ENCODE data around the gene NRXN3.

NRXN3 gene

DNA sequence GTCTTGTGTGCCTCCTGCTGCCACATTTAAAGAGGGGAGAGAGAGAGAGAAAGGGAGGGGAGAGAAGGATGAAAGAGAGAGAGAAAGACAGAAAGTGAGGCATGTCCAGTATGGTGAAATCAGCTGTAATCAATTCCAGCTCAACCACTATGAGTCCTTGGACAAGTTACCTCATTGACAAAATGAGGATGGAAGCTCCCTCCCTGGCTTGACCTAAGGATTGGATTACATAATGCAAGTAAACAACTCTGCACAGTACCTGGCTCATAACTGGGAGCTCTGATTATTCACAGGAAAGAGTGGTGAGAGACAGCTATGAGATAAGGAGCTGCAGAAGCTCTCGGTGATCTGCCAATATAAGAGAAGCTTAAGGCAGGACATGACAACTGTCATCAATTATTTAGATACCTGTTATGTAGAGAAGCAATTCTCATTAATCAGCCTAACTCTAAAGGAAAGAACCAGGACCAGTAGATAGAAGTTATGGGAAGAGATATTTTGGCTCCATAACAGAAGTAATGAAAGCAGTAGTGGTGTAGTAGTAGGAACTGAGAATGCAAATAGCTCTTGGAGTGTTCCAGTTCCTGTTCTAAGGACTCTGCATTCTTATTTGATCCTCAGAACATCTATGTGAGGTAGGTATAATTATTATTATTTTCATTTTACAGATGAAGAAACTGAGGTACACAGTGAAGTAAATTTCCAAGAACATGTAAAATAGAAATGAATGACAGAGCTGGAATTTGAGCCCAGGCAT lies 1249.6 kb downstream of the NRXN3 start:
- DNase-seq (ENCODE audit: low read depth): no peak

DNA sequence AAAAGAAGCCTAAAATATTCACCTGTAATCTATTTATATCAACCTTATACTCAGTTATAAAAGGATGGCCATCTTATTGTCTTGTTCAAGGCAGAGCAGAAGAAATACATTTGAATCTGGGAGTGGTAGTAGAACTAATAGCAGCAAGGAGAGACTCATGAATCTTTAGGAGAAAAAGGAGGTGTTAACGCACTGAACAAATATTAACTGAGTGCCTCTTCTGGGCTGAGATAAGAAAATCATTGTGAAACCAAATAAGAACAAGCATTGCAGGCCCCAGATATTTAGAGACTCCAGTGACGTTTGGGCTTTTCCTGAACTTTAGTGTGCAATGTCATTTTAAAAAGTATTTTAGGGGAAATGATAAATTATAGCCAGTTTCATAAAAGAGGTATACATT lies 1250.6 kb downstream of the NRXN3 start:
- no peak for DNase-seq (ENCODE audit: low read depth)

DNA sequence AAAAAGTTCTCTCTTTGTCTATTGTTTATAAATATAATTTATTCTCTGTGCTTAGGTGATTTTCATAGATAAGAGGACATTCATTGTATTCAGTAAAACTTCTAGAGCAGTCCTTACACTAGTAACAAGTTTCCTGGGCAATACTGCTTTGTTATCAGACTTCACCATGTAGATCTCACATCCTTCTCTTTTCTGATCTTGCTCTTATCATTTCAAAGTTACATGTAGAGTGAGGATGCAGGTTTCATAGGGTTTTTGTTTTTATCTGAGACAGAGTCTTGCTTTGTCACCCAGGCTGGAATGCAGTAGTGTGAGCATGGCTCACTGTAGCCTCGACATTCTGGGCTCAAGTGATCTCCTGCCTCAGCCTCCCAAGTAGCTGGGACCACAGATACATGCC lies 1251.6 kb downstream of the NRXN3 start:
- DNase-seq (ENCODE audit: low read depth): no peak

DNA sequence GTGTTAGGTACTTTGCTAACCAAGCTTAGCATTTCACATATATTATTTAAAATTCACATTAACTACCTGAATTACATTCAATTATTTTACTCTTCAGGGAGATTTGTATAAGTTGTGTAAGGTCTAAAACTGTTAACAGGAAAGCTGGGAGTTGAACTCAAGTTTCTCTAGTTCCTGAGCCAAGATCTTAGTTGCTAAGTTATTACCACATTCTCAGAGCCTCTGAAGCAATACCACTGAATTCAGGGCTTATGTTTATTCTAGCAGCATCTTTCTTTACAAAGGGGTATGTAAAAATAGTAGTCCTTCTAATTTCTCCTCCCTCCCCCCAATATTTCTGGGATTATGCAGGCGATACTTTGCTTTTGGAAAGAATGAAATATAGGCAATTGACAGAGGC lies 1254.3 kb downstream of the NRXN3 start:
- DNase-seq (ENCODE audit: low read depth): no peak

DNA sequence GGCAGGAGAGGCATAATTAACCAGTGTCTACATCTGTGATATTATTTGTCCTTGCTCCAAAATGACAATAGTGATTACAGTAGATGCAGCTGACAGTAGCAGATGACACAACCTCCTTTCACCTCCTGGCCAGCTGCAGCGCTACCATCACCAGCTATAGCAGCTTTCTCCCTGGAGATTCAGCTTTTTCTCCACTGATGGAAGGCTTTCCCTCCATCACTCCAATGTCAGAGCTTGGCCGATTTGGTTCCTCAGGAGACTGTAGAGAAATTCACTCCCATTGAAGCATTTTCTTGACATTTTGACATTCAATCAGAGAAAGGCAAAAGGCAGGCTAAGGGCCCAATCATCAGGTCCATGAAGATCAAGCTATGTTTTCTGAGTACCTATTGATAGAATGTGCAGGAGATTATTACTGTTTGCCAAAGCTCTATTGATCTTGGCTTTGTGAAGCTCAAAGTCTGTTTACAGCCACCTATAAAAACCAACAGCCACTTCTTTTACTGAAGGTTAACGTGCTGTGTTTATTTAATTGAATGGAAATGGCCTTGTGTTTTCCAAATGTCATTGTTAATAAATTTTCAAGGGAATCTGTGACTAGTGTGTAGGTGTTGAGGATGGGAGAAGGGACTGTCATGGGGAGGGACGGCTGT lies 1256.1 kb downstream of the NRXN3 start:
- DNase-seq (ENCODE audit: low read depth): no peak

DNA sequence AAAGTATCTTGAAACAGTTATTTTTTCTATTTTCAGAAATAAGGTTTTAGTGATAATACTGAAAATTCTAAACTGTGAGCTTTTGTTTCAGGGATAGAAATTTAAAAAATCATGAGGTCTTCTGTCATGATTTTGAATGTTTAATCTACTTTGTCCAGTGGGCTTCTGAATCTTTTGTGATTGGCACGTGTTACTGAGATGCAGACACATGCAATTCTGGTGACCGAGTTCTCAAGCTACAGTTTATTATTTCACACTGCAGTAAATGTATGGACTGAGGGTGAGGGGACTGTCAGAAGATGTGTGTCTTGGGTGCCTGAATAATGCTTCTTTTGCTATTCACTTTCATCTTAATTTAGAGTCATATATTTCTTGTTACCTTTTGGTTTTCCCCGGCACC lies 1262.5 kb downstream of the NRXN3 start:
- no peak for DNase-seq (ENCODE audit: low read depth)

DNA sequence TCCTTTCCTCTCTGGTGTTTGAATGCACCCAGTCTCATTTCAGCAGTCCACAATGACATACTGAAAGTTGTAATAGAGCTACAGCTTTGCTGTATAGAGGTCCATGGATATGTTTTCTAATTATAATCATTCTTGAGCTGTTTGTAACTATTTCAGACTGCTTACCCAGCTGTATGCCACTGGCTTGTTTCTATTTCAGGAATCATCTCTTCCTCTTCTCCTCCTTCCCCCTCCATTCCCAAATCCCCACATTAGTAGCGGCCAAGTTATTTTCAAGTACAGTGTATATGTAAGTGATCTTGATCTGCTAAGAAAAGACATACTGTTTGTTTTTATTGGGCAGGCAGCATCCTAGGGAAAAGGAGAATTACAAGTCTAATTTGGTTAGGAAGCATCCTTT lies 1266.2 kb downstream of the NRXN3 start:
- DNase-seq (ENCODE audit: low read depth): no peak

DNA sequence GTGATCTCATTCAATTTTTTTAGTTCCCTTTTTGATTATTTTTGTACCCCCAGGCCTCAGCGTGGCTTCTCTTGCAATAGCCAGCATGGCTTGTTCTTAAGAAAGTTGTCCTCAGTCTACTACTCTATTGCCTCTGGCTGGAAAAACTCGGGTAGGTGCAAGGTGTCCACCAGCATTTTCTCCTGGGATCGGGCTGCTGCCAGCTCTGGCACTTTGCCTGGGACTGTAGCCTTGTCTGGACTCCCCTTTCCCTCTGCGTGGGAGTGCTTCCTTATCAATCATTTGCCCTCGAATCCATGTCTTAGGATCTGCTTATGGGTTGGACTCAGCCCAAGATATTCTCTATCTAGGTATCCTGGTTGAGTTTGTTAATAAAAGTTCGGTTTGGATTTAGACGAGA lies 1267.8 kb downstream of the NRXN3 start:
- DNase-seq (ENCODE audit: low read depth): no peak

DNA sequence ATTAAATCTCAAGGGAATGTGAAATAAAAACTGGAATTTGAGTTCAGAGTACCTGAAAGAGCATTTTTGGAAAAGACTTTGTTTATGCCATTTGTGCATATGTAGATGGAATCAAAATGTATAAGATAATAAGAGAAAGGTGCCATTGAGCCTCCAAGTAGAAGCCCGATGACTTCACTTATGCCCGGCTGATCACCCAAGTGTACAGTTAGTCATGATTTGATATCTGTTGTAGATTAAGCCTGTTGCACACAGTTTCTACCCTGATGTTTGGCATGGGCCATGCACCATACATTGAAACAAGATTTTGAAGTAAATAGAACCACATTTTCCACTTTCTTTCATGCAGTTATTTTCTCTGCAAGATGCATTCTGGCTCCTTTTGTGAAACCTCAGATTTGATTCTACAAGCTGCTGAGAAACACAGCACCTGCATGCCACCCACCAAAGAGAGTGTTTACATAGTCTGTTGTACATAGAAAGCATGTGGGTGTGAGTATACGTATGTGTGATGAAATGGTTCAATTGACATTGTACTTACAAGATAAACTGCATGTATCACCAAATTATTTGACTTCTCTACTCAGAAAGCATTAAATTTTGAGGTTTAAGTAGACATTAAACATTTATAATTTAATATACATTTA lies 1268.6 kb downstream of the NRXN3 start:
- DNase-seq (ENCODE audit: low read depth): no peak

DNA sequence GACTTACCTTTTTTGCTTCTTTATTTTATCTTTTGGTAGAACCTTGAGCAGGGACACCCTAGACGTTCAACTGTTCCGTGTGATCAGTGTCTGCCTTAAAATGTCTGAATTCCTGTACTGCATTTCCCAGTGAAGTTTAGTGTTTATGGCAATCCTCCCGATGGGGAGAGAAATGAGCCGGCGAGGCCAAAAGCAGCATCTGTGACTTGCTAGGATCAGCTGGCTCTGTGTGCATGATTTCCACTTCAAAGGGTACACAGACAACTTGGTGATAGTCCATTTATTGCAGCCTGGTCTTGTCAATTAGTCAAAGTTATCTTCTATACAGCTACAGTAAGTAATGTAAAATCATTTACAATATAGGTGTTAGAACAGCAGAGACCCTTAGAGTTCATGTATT lies 1272.6 kb downstream of the NRXN3 start:
- DNase-seq (ENCODE audit: low read depth): no peak

DNA sequence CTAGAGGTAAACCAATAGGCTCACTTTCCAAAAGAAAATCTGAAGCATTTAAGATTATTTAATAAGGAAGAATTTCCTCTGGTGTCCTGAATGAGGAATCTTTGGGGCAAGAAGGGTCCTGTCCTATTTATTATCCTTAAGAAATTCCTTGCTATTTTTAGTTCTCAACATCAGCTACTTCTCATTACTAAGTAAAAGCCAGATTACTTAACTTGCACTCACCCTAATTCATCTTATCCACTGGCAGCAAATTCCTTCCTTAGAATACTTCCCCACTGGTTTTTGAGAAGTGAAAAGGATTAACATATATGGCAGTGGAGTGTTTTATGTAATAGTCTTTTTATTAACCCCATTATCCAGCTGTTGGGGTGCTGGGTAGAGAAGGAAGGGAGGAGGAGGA lies 1273.4 kb downstream of the NRXN3 start:
- no peak for DNase-seq (ENCODE audit: low read depth)

DNA sequence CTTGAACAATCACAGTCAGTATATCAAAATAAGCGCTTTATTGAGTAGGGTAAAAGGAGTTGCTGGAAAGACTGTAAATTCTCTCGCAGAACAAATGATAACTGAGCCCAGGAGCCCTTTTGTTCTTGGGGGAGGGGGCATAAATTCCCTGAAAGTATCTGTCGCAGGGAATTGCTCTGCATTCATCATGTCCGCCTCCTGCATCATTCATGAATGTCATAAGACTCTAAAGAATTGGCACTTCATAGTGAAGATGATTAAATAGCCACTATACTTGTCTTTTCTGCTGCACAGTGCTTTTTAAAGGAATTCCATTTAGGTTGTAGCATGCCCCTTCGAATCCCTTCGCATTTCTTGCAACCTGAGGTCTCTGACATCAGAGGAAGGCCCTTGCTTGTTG lies 1278.8 kb downstream of the NRXN3 start:
- no peak for DNase-seq (ENCODE audit: low read depth)

DNA sequence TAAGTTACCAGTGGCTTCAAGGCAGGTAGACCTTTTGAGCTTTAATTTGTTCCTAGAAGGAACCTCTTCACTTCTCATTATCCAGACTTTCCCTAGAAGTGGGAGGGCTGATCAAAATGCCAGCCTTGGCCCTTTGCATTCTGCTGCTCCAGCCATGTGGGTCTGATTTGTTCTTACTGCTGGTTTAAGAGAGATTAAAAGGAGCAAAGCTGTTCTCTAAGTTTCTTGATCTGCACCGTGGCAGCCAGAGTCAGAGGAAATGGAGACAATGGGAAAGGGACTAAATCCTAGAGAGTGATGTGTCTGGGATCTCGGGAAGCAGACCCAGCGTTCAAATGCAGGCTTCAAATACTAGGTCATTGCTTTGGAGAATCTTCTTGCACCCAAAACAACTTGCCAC lies 1281.4 kb downstream of the NRXN3 start:
- DNase-seq (ENCODE audit: low read depth): no peak

DNA sequence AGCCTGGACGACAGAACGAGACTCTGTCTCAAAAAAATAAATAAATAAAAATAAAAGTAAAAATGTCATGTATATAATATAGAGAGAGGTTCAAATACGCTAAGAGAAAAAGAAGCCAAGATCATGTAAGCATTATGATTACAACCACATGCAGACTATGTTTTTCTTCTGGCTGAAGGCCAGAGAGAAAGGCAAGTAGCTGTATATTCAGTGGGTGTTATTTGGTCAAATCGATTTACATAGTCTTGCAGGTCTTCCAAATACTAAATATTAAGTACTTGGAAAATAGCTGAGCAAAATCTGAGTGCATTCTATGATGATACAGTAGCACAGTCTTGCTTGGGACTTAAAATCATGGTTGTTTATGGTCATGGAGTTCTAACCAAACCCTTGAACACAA lies 1283.1 kb downstream of the NRXN3 start:
- no peak for DNase-seq (ENCODE audit: low read depth)

DNA sequence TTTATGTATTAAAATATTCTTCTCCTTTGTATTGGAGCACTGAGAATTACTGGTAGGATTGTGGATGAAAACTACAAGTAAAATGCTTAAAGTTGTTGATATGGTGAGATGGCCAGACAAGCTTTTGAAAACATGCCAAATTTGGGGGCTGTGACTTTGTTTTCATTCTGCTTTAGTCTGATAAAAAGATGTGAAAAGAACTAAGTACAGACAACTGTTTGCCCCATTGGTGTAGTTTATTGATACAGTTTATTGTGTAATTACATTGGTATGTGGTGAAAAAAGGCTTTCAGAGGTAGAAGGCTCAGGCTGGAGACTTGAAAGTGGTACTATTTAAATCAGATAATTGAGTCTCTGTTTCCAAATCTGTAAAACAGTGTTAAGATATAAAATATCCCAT lies 1294.3 kb downstream of the NRXN3 start:
- no peak for DNase-seq (ENCODE audit: low read depth)

DNA sequence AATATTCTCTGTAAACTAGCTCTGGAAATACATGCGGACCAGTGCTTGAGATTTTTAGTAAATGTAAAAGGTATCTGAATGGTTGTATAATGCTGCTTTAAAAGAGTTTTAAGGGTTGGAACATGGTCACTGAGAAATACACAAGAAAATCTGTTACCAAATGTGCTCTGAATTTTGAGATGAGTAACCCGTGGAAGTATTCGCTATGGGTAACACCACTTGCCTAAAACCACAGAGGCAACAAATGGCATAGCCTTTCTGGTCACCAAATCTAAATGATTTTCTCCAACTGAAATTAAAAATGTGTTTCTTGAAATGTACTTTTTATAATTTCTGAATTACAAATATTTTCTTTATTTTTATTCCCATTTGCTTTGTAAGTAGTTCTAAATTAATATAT lies 1295.5 kb downstream of the NRXN3 start:
- DNase-seq (ENCODE audit: low read depth): no peak

DNA sequence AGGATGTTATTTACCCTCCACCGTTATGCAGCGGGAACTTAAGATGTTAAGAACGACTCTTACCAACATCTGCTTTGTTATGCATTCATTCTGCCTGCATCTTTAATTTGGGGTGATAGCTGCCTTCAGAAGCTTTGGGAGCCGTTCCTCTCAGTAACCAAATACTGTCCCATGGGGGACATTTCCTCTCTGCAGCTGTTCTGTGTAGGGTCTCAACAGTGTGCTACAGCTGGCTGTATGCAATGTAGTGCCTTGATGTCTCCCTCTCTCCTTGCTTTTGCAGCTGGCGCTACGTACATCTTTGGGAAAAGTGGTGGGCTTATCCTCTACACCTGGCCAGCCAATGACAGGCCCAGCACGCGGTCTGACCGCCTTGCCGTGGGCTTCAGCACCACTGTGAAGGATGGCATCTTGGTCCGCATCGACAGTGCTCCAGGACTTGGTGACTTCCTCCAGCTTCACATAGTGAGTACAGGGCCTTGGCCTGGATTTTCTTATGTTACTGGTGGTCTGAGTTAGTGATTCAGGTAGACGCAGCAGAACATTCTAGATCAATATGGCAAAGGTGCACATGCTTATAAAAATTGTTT lies 1296.9 kb downstream of the NRXN3 start:
- no peak for DNase-seq (ENCODE audit: low read depth)

DNA sequence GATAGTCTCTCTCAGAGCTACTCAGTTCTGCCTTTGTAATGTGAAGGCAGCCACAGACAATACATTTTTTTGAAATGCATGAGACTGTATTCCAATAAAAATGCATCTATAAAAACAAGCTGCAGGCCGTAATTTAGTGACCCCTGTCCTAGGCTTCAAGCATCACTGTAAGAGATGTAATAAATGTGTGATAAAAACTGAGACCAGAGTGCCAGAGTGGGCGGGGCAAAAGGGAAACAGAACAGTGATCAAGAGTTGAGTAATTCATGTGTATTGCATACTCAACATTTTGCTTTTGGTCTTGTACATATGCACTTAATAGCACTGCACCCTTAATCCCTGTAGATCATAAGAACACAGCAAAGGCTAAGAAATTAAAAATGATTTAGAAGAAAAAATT lies 1297.7 kb downstream of the NRXN3 start:
- no peak for DNase-seq (ENCODE audit: low read depth)

DNA sequence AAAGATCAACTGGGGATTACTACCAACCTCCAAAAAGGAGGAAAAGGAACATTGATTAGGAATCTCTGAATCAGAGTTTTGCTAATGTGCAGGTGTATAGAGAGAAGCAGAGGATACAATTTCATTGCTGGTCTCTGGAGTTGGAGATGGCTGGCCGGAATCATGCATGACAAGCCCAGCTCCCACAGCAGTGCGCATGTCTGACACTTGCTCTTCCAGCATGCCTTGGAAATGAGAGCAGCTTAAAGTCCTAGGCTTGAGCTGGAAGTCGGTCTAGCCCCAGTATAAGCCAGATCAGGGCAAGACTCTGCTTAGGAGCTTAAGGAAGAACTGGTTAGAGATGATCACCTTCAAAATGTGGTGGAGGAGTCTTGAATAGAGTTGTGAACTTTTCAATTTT lies 1298.3 kb downstream of the NRXN3 start:
- DNase-seq (ENCODE audit: low read depth): no peak

DNA sequence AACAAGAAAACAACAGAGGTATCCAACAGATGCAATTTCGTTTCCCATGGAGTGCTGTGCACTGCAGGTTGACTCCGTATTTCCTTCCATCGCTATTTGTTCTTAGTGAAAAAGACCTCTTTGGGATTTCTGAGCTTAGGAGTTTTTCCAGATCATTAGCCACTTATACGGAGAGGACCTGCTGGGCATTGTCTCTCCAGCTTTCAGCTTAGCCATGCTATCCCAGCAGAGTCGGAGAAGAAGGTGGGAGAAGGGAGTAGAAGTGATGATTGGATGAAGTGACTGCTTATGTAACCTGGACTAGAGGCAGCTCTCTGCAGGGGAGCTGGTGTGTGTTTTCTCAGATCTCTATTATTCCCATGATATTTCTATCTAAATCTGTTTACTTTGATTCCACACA lies 1303.5 kb downstream of the NRXN3 start:
- no peak for DNase-seq (ENCODE audit: low read depth)

DNA sequence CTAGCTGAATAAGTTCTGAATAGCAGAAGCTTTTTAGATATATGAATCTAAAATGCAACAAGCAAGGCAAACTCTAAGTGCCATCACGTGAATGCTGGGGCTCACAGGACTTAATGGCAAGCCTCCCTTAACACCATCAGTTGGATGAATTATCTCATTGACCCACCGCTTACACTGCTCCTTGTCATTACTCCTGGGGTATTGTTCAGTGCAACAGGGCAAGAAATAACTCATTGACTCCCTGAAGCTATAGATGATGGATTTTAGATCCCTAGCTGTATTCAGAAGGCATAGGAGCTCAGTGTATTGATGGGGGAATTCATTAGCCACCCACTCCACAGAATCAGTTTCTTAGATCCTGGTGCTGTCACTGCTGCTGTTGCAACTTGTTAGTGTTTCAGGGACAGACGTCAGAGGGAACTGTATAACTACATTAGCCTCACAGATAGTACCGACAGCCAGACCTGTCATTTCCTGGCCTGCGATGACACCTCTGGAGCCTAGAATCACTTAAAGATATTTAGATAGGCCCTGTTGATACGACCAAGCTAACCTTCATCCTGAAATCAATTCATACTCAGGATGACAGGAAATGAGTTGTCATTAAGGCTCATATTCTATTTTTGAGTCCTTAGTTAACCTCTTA lies 1305.8 kb downstream of the NRXN3 start:
- DNase-seq (ENCODE audit: low read depth): no peak

DNA sequence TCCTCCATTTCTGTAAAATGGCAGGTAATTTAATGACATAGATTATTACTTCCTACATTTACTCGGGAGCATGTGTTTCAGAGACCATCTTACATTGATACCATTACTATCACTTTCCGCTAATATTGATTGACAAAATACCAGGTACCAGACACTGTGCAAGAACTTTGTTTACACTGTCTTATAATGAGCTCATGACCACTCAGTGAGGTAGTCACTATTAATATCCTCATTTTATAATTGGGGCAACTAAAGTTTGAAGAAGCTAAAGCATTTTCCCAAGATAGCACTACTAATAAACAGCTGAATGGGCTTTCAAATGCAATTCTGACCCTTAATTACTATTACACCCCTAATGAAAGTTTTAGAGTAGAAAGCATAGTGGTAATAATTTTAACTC lies 1306.4 kb downstream of the NRXN3 start:
- DNase-seq (ENCODE audit: low read depth): no peak

DNA sequence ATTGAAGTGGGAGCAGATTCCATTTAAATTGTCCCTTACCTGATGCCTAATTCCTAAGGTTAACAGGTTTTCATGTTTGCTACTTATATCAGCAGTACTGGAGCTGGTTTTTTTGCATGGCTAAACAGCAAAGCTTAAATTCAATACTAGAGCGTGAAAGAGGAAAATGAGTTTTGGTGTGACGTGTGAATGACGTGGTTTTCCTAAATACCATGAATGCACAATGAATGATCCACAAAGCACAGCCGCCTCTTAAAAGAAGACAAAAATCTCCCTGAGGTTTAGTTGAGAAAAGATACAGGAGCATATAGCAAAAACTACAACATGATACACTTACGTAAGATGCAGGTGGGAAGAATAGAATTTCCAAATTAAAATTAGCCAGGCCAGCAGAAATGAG lies 1310.0 kb downstream of the NRXN3 start:
- no peak for DNase-seq (ENCODE audit: low read depth)

Data from HS-5 (cell line).